GM21737 (cell line): ENCODE results near the gene IGSF6.

Source experiments
- ATAC-seq: cut with Tn5 transposase; IDR thresholded peaks from one replicate; pipeline ENCODE4 v1.9.1; 2021; ENCODE audit warnings: mild to moderate bottlenecking, moderate library complexity; ENCODE audit not compliant: unreplicated experiment

The IGSF6 gene

DNA sequence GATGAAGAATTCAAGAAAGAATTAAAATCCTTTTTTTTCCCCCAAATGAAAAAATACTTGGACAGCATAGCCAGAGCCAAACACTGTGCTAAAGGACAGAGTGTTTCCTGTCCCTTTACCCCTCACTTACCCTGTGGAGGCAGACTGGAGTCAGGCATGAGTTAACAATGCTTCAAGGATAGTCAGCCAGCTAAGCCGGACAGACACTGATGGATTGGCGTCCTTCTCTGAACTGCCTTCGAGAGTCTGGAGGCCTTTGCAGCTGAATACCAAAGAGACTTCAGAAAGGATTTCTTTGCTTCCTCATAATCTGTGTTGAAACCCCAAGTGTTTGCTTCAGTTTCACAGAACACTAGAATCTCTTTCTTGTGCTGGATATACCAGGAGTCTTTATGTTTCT is 48.5 kb downstream of the IGSF6 start:
- ATAC-seq: no peak

DNA sequence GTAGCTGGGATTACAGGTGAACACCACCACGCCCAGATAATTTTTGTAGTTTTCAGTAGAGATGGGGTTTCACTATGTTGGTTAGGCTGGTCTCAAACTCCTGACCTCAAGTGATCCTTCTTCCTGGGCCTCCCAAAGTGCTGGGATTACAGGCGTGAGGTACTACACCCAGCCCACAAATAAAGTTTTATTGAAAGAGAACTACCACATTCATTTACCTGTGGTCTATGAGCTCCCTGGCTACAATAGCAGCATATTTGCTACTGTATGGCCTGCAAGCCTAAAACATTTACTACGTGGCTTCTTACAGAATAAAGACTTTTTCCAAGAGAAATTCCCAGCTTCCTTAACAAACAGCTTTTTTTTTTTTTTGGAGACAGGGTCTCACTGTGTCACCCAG is 49.6 kb downstream of the IGSF6 start:
- no peak for ATAC-seq

DNA sequence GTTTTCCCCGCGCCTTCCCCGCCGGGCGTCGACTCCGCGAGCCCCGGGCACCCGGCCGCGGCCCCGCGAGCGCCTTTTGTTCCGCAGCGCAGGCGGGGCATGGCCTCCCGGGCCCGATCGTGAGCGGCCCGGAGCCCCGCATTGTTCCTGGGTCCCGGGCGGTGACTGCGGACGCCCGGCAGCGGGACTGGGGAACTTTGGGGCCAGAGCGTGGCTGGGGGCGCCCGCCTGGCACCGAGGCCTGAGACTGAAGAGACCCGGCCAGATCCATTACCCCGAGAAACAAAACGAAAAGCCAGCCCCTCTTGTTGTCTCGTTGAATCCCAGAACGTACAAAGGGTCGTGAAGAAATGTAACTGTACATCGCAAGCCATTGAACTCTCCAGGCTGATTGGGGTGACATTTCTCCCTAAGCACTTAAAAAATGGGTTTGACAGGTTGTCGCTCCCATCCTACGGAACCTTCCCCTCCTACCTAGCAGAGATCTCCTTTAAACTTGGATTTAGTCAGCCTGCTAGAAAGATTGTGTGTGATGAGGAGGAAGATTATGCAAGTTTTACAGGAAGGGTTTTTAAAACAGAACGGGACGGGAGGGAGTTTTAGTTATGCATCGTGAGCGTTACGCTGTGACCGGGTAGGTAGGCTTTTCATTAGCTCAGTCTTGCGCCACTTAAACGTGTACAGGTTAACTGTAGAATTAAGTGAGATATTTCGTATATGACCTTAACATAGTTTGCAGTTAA is 52.2 kb downstream of the IGSF6 start:
- ATAC-seq: peak; percentile 2

DNA sequence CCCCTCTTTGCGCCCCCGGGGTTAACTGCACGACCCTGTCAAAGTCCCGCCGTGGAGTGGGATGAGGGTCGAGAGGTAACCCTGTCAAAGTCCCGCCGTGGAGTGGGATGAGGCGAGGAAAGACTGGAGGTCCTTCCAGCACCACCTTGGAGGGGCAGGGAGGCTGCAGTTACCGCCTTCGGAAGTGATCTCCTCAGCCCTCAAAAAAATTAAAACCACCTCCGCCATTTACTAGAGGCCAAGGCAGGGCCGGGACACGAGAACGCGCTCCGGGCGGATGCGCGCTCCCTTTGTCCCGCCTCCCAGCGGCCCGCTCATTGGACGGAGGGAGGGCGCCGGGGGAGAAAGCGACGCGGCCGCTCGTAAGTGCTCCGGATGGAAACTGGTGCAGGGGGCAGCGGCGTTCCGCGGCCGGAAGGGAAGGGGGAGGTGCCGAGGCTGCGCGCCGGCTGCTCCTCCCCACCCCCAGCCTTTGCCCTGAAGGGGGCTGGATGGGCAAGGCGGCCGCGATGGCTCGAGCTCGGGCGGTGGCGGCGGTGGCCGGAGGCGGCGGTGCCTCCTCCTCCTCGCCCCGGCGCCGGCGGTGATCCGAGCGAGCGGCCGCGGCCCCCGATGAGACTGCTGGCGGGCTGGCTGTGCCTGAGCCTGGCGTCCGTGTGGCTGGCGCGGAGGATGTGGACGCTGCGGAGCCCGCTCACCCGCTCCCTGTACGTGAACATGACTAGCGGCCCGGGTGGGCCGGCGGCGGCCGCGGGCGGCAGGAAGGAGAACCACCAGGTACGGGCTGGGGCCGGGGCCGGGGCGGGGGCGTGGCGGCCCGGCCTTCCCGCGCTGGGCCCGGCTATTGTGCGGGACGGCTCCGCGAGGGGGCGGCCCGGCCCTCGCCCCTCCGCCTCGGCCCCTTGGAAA is 53.0 kb downstream of the IGSF6 start, which contains the start of gene METTL9:
Gene METTL9, plus strand, starts transcription at position 456 of the 909 bp plus-strand sequence. Its CDS starts 157 bp downstream, at position 613.
- ATAC-seq: peak; percentile 92

DNA sequence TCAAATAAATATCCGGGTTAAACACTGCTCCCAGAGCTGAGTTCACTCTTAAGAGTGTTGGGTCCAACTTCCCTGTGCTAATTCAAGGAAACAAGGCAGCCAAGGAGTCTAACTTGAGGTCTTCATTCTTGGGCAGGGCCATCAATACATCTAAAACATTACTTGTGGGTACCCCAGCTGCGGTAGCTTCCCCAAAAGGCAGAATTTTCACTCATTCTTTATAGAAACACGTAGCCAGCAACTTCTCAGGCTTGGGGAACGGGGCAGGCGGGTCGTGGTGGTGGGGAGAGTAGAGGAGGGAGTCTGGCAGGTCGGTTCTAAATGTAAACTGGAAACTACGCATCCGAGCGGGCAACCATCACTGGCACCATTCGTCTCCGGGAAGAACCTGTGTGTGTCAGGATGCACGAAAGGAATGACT is 53.7 kb downstream of the IGSF6 start:
- ATAC-seq: no peak

DNA sequence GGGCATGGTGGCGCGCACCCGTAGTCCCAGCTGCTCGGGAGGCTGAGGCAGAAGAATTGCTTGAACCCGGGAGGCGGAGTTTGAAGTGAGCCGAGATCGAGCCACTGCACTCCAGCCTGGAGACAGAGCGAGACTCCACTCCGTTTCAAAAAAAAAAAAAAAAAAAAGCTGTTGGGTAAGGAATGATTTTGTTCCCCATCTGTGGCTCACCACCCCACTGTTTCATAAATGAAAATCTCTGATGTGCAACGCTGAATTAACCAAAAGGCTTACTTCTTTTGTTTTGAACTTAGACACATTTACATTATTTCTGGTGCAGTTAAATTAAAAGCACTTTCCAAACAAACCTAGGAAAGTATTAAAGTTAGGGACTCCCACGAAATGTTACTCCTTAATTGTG is 54.2 kb downstream of the IGSF6 start:
- no peak for ATAC-seq

DNA sequence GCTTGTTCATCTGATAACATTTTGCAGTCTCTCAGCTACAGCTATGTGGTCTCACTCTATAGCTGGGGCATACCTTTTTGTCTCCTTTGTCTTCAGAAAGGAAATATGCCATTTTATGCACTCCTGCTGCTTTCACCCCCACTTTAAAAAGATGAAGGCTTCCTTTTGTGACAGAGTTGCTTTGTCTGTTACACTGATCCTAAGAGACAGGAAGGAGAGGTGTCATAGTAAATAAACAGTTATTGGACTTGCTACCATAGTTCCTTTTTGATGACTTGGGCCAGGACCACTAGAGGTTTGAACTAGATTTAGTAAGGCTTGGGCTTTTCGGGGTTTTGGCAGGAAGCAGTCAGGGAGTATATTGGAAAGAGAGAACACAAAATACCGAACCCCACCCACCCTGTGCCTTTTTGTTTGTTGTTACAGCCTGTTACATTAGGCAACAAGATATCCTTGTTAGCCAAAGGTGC is 54.8 kb downstream of the IGSF6 start:
- ATAC-seq: no peak

DNA sequence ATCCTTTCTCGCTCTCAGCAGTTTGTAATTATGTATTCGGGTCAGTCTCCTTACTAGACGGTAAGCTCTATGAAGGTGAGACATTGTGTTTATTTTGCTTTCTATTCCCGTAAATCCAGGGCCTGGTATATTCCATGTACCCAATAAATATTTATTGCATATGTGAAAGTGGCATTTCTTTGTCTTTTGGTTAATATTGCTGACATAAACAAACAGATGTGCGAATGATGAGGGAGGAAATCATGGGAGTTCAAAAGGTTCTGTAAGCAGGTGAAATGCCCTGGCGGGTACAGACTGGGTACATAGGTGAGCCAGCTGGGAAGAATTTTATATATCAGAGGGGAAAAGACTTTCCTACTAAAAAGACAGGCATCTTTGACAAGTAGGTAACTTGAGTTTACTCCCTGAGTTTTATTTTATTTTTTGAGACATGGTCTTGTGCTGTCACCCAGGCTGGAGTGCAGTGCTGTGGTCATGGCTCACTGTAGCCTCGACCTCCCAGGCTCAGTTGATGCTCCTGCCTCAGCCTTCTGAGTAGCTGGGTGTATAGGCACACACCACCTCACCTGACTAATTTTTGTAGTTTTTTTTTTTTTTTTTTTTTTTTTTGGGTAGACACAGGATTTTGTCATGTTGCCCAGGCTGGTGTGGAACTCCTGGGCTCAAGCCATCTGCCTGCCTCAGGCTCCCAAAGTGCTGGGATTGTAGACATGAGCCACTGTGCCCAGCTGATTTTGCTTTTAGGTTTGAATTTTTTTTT is 58.7 kb downstream of the IGSF6 start:
- no peak for ATAC-seq

DNA sequence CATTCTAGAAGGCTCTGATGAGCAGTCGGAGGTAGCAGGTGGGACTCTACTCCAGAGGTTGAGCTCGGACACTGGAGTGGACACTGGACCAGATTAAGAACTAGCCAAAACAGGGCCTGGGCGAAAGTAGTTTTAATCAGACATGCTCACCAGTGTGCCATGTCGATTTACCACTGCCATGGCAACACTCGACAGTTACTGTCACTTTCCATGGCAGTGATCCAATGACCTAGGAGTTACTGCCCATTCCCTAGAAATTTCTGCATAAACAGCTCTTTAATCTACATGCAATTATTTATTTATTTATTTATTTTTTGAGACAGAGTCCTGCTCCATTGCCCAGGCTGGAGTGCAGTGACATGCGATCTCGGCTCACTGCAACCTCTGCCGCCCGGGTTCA is 60.2 kb downstream of the IGSF6 start:
- no peak for ATAC-seq

DNA sequence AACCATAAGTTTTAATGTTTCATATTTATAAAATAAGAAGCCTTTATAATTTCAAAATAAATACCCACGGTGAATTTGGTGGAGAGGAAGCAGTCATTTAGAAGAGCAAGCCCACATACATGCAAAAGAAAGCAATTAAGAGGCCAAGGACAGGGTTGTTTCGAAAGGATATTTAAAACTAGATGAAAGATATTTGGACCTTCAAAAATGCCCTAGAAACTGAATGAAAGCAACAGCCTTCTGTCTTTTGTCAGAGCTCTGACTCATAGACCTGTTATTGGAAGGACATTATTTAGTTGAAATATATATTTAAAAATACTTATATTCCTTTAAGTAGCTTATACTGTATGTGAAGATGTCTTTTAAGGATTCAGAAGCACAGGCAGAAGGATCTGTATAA is 61.6 kb downstream of the IGSF6 start:
- no peak for ATAC-seq

DNA sequence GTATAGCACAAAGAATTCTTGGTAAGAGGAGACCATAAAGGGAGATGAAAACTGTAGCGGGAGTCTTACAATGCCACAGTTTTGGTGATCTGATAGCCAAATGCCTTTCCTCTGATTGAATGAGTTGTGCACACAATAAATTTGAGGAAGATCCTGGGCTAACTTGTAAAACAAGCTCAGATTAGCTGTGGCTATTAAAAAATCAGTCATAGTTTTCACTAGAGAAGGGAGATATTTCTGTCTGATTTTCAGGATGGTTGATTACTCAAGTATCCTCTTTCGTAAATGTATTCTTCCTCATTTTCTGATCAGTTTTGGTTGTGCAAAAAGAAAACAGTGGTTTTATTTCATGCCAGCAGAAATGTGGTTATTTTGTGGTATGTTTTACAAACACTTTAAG is 62.1 kb downstream of the IGSF6 start:
- ATAC-seq: no peak

DNA sequence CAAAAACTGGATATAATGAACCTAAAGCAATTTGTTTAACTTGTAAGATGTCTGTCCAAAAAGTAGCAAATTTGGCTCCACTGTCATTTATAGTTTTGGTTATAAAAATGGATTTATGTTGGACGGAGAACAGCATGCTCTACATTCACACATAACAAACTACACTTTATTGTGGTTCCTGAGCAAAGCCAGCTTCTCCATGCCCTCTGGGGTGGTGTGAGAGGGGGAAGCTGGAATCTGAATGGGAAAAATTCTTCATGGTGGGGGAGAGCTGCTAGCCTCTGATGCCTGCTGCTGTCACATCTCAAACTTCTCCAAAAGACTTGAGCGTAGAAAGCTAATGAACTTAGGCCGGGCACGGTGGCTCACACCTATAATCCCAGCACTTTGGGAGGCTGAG is 62.9 kb downstream of the IGSF6 start:
- no peak for ATAC-seq
